ENCODE data around the gene WEE2.
A peak's percentile ranks its signal among the peaks of the same experiment; 100 is the strongest.

WEE2 gene

DNA sequence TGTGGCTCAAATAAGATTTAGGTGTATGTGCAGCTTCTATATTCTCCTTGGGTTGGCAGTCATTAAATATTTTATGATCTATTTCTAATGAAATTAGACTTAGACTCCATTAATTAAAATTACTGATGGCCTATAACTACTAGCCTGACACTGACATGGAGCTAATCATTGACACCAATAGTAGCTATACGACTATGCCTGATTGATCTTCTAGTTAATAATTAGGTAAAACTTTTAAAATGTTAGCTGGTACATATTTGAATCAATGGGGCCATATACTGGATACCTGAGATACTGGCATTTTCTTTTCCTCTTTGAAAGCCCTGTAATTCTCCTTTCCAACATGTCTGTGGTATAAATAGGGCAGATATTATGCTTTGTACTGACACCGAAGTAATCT, 14.4 kb downstream of the WEE2 start:
- H3K4me3 ChIP-seq (ENCODE audit: low read depth, low read length) = no peak overlapping the region
- TF ChIP-seq, protein P1, sequence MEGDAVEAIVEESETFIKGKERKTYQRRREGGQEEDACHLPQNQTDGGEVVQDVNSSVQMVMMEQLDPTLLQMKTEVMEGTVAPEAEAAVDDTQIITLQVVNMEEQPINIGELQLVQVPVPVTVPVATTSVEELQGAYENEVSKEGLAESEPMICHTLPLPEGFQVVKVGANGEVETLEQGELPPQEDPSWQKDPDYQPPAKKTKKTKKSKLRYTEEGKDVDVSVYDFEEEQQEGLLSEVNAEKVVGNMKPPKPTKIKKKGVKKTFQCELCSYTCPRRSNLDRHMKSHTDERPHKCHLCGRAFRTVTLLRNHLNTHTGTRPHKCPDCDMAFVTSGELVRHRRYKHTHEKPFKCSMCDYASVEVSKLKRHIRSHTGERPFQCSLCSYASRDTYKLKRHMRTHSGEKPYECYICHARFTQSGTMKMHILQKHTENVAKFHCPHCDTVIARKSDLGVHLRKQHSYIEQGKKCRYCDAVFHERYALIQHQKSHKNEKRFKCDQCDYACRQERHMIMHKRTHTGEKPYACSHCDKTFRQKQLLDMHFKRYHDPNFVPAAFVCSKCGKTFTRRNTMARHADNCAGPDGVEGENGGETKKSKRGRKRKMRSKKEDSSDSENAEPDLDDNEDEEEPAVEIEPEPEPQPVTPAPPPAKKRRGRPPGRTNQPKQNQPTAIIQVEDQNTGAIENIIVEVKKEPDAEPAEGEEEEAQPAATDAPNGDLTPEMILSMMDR (IDR thresholded peaks at IDR 0.05; ENCODE audit: borderline replicate concordance, insufficient read depth, low read depth, low read length) = no peak

DNA sequence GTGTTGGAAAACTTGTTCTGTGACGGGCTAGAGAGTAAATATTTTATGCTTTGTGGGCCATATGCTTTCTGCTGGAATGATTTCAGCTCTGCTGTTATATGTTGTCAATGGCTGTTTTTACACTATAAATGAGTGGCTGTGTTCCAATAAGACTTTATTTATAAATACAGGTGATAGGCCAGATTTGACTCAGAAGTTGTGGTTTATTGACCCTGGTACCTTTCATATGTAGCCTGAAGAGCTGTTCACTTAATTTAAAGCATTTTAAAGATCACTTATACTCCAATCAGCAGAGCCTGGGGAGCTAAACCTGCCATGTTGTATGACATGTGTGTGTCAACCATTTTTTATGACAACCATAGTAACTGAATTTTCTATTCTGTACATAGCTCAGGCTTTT, 20.9 kb downstream of the WEE2 start:
- TF ChIP-seq, protein P1 (IDR thresholded peaks at IDR 0.05; ENCODE audit: borderline replicate concordance, insufficient read depth, low read depth, low read length) = no peak
- H3K4me3 ChIP-seq (ENCODE audit: low read depth, low read length) = no peak overlapping the region

DNA sequence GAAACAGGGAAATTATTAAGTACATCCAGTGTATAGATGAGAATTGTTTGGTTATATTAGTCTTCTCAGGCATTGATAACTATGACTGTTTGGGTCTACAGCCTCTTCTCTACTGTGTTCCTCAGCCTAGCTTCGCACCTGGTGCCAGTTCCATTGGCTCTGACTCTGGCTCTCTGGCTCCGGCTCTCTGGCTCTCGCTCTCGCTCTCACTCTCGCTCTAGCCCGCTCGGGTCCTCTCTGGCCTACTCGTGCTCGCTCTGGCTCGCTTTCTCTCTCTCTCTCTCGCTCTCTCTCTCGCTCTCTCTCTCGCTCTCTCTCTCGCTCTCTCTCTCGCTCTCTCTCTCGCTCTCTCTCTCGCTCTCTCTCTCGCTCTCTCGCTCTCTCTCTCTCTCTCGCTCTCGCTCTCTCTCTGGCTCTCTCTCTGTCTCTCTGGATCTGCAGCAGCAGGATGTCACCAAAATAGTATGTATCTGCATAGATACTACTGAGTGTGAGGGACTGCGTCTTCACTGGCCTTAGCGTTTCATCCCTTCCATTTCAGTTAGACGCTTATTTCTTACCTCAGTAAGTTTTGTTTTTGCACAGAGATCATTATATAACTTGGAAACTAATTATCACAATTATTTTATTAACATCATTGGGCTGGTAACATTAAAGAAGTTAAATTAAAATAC, 23.5 kb downstream of the WEE2 start:
- TF ChIP-seq, protein P1 (IDR thresholded peaks at IDR 0.05; ENCODE audit: borderline replicate concordance, insufficient read depth, low read depth, low read length) = no peak
- no peak overlapping the region for H3K4me3 ChIP-seq (ENCODE audit: low read depth, low read length)

DNA sequence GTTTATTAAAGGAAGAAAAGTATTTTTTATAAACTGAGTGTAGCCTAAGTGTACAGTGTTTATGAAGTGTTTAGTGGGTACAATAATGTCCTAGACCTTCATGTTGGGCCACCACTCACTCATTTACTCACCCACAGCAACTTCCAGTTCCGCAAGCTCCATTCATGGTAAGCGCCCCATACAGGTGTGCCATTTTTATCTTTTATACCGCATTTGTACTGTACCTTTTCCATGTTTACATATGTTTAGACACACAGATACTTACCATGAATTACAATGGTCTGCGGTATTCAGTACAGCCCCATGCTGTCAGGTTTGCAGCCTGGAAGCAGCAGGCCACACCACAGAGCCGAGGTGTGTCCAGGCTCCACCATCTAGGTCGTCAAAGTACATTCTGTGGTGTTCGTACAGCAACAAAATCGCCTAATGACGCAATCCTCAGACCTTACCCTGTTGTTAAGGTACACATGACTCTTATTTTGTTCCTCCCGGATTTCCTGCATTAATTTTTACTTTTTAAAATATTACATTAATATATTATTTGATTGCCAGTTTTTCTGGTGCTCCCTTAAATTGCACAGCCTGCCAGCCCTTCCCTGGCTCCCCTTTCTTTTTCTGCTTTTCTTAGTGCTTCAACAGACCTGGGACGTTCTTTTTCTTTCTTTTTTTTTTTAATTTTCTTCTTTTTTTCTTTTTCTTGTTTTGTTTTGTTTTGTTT, 29.1 kb downstream of the WEE2 start:
- TF ChIP-seq, protein P1 (IDR thresholded peaks at IDR 0.05; ENCODE audit: borderline replicate concordance, insufficient read depth, low read depth, low read length) = no peak
- H3K4me3 ChIP-seq (ENCODE audit: low read depth, low read length) = peak overlapping the region; percentile 95

DNA sequence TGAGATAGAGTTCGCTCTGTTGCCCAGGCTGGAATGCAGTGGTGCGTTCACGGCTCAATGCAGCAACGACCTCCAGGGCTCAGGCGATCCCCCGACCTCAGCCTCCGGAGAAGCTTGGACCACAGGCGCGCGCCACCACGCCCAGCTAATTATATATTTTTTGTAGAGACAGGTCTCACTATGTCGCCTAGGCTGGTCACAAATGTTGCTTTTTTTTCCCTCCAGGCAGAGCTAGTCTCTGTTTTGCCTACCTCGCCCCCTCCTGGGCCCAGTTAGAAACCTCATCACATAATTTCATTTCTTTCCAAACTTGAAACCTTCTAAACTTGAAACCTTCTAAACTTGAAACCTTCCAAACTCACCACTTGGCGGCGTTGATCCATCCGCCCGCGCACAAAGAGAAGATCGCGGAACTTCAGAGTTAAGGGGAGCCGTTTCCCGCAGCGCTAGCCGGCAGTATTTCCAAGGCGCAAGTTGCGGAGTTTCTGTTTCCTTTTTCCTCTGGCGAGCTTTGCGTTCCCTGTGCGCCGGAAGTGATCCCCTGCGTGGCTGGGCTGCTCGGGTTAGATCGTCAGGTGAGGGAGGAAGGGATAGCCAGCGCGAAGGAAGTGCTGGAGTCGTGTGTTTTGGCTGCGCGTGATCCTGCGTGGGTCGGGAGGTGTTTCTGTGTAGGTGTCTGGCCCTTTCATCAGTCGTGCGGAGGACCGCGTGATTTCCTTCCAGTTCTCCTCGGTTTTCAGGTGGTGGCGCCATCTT, 29.9 kb downstream of the WEE2 start, which contains the start of gene SSBP1:
Gene SSBP1, plus strand, starts transcription at position 523 of the 756 bp plus-strand sequence. CDS start 809 bp downstream, outside the sequence.
- TF ChIP-seq, protein P1 (IDR thresholded peaks at IDR 0.05; ENCODE audit: borderline replicate concordance, insufficient read depth, low read depth, low read length) = peak; percentile 75
- peak within 1 kb of the TSS; percentile 95 for H3K4me3 ChIP-seq (ENCODE audit: low read depth, low read length)

DNA sequence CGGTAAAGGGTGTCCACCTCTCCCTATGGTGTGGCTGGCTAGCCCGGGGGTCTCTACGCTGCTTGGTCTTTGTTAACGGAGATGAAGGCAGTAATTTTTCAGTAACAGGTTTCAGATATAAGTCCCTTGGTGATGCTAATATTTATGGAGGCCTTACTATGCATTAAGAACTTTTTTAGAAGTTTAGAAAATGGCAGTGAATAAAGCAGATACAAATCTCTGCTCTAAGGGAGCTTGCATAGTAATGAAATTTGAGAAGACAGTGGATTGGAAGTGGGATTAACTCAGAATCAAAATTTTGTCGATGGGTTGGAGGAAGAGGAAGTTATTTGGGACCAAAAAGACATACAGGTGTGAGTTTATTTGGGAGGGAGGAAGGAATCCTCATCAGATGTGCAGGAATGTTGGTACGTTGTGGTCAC, 30.4 kb downstream of the WEE2 start:
- TF ChIP-seq, protein P1 (IDR thresholded peaks at IDR 0.05; ENCODE audit: borderline replicate concordance, insufficient read depth, low read depth, low read length) = no peak
- H3K4me3 ChIP-seq (ENCODE audit: low read depth, low read length) = peak overlapping the region; percentile 95

All from GM12875 (cell line).